Measurements from ENCODE around the gene TMEM150B.
A peak's percentile ranks its signal among the peaks of the same experiment; 100 is the strongest.

The TMEM150B gene

GRCh38 chr19:55353803-55354697 is 28.9 kb upstream of the TMEM150B start:
- DNase-seq, result no peak

- no peak for DNase-seq
These were observed 28.2 kb upstream of the TMEM150B start for GRCh38 chr19:55353356-55353802.

- no peak for DNase-seq
These were observed 27.5 kb upstream of the TMEM150B start for GRCh38 chr19:55352549-55353145.

- DNase-seq, result no peak
These were observed 26.9 kb upstream of the TMEM150B start for GRCh38 chr19:55352040-55352439.

GRCh38 chr19:55350620-55351315 is 25.6 kb upstream of the TMEM150B start:
- DNase-seq, result no peak

- no peak for DNase-seq
These were observed 23.3 kb upstream of the TMEM150B start for GRCh38 chr19:55348317-55349034.

- DNase-seq, result no peak
These were observed 22.4 kb upstream of the TMEM150B start for GRCh38 chr19:55347442-55348009.

GRCh38 chr19:55346725-55347441 is 21.7 kb upstream of the TMEM150B start:
- DNase-seq, result no peak

- no peak for DNase-seq
These were observed 20.9 kb upstream of the TMEM150B start for GRCh38 chr19:55345818-55346724.

GRCh38 chr19:55345101-55345817 is 20.1 kb upstream of the TMEM150B start:
- no peak for DNase-seq

GRCh38 chr19:55344444-55344843 is 19.3 kb upstream of the TMEM150B start:
- peak; percentile 72 for DNase-seq

- DNase-seq, result no peak
These were observed 16.7 kb upstream of the TMEM150B start for GRCh38 chr19:55341595-55342531.

- DNase-seq, result peak; percentile 74
These were observed 16.0 kb upstream of the TMEM150B start for GRCh38 chr19:55341171-55341588.

GRCh38 chr19:55340784-55341147 is 15.6 kb upstream of the TMEM150B start:
- DNase-seq, result peak; percentile 63

GRCh38 chr19:55339889-55340783 is 15.0 kb upstream of the TMEM150B start:
- DNase-seq, result no peak

GRCh38 chr19:55339105-55339888 is 14.2 kb upstream of the TMEM150B start, which contains the start of gene KMT5C:
TSS of gene KMT5C (plus strand) at chr19:55339876. CDS start at chr19:55341937, 2,061 bp downstream.
- peak; percentile 100 for DNase-seq

GRCh38 chr19:55336101-55336500 is 11.0 kb upstream of the TMEM150B start:
- DNase-seq, result no peak

Data from COR-L47 (cell line).